Measurements from ENCODE around the gene P2RY2. TPM values are rescaled to one million over a fixed set of nuclear protein-coding genes. Genes with fewer than 3 reads are reported as not detected.
"Not testable (repeated sequence)": the region's sequence is repeated elsewhere in the genome, so short reads cannot be mapped to it uniquely, and the experiment has no call there.

Gene P2RY2
- total RNA-seq, 1 donor from 2014 or later = 0.45 TPM

DNA sequence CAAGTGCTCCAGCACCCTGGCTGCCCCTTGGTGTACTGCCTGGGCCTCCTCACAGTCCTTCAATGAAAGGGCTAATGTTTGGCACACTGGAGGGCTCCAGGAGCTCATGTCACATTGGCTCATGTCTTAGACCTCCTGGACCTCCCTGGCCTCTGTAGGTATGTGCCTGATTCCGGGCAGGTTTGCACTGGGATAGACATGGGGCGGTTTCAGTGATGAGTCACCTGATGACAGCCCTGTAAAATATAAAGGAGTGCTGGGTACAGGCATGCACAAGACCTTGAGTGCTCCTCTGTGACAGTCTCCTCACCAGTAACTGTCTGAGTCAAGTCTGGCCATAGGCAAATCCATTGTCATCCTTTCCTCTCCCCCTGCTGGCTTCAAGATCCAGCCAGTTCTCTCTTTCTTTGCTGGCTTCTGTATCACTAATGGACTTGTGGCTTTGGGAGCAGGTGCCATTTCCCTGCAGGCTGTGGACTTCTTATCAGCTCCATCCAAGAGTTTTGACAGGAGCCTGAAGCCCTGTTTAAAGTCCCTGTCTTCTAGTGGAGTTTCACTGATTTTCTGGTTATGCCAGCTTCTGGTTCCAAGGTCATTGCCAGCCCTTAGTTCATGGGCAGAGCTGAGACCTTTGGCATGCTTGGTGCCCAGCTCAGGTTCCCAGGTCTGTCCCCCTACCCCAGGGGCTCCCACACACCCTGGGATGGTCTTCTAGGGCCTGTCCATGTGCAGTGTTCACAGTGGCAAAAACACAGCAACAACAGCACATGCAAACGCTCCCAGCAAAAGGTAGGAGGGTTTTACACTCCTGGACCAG, 22.7 kb upstream of the P2RY2 start:
- no peak for DNase-seq (ENCODE audit: low spot score)
- H3K27ac Mint-ChIP-seq = no peak overlapping the region
- Histone ChIP-seq H3K4me1 (peaks cover 10% of the 10 kb centered on the region), H3K9me3 (ENCODE audit: low read depth) (no peaks in the 10 kb centered on the region), H3K4me2 (no peak overlapping the region), H3K79me2 (ENCODE audit: low read depth) (no peaks in the 10 kb centered on the region), H3K4me3 (no peak overlapping the region), H3K9ac (no peak overlapping the region), H2AFZ (replicated peaks) (no peak overlapping the region), H3K36me3 (no peaks in the 10 kb centered on the region), H3K27me3 (no peaks in the 10 kb centered on the region), H3K27ac (no peak overlapping the region), H4K20me1 (ENCODE audit: low read depth) (no peaks in the 10 kb centered on the region), H3F3A (ENCODE audit: low read depth) (peaks cover 9% of the 10 kb centered on the region)
- peaks cover 18% of the 10 kb centered on the region for H3K4me1 Mint-ChIP-seq
- H3K4me3 Mint-ChIP-seq = no peak overlapping the region
- H3K36me3 Mint-ChIP-seq = no peaks in the 10 kb centered on the region
- TF ChIP-seq, protein P1, sequence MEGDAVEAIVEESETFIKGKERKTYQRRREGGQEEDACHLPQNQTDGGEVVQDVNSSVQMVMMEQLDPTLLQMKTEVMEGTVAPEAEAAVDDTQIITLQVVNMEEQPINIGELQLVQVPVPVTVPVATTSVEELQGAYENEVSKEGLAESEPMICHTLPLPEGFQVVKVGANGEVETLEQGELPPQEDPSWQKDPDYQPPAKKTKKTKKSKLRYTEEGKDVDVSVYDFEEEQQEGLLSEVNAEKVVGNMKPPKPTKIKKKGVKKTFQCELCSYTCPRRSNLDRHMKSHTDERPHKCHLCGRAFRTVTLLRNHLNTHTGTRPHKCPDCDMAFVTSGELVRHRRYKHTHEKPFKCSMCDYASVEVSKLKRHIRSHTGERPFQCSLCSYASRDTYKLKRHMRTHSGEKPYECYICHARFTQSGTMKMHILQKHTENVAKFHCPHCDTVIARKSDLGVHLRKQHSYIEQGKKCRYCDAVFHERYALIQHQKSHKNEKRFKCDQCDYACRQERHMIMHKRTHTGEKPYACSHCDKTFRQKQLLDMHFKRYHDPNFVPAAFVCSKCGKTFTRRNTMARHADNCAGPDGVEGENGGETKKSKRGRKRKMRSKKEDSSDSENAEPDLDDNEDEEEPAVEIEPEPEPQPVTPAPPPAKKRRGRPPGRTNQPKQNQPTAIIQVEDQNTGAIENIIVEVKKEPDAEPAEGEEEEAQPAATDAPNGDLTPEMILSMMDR (IDR thresholded peaks at IDR 0.05) = no peak
- no peak for TF ChIP-seq EZH2phosphoT487 (IDR thresholded peaks at IDR 0.05)
- TF ChIP-seq EZH2 (IDR thresholded peaks at IDR 0.05) = no peak
- peaks cover 15% of the 10 kb centered on the region for H3K27me3 Mint-ChIP-seq (ENCODE audit: insufficient read depth, low read depth)
- H3K9me3 Mint-ChIP-seq = peaks cover 5% of the 10 kb centered on the region

GRCh38 chr11:73196576-73196975, 21.5 kb upstream of the P2RY2 start:
- Histone ChIP-seq H3K36me3 (no peaks in the 10 kb centered on the region), H3K4me1 (peaks cover 21% of the 10 kb centered on the region), H3K79me2 (ENCODE audit: low read depth) (no peaks in the 10 kb centered on the region), H3K27ac (no peak overlapping the region), H2AFZ (replicated peaks) (no peak overlapping the region), H3K9me3 (ENCODE audit: low read depth) (no peaks in the 10 kb centered on the region), H3K27me3 (no peaks in the 10 kb centered on the region), H3K9ac (no peak overlapping the region), H3F3A (ENCODE audit: low read depth) (peaks cover 14% of the 10 kb centered on the region), H3K4me2 (no peak overlapping the region), H3K4me3 (no peak overlapping the region), H4K20me1 (ENCODE audit: low read depth) (no peaks in the 10 kb centered on the region)
- TF ChIP-seq EZH2phosphoT487 (IDR thresholded peaks at IDR 0.05) (no peak), EZH2 (IDR thresholded peaks at IDR 0.05) (no peak)
- TF ChIP-seq, protein P1 (IDR thresholded peaks at IDR 0.05) = no peak
- H3K4me1 Mint-ChIP-seq = peaks cover 28% of the 10 kb centered on the region
- no peak overlapping the region for H3K4me3 Mint-ChIP-seq
- peaks cover 19% of the 10 kb centered on the region for H3K27me3 Mint-ChIP-seq (ENCODE audit: insufficient read depth, low read depth)
- no peak overlapping the region for H3K27ac Mint-ChIP-seq
- peaks cover 5% of the 10 kb centered on the region for H3K9me3 Mint-ChIP-seq
- no peak for DNase-seq (ENCODE audit: low spot score)
- no peaks in the 10 kb centered on the region for H3K36me3 Mint-ChIP-seq

DNA sequence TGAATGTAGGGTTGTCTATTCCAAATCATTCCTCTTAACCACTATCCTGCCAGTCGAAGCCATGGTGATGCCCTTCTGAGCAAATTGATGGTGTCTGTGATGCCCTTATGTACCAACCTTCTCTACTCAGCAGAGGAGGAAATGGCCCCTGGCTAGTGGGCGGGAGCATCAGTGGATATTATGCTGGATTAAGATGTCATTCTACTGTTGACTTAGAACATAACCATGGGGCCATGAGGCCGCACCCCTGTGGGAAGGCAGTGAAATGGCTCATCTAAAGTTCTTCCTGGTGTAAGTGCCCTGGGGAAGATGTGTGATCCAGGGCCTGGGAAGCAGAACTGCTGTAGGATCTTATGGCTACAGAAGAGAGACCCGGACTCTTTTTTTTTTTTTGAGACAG, 20.7 kb upstream of the P2RY2 start:
- Mint-ChIP-seq H3K36me3 (no peaks in the 10 kb centered on the region), H3K4me1 (peaks cover 33% of the 10 kb centered on the region), H3K27me3 (ENCODE audit: insufficient read depth, low read depth) (peaks cover 19% of the 10 kb centered on the region), H3K4me3 (no peak overlapping the region), H3K27ac (no peak overlapping the region), H3K9me3 (peaks cover 5% of the 10 kb centered on the region)
- TF ChIP-seq, protein P1 (IDR thresholded peaks at IDR 0.05) = no peak
- TF ChIP-seq EZH2phosphoT487 (IDR thresholded peaks at IDR 0.05) (no peak), EZH2 (IDR thresholded peaks at IDR 0.05) (no peak)
- Histone ChIP-seq H3K9me3 (ENCODE audit: low read depth) (no peaks in the 10 kb centered on the region), H4K20me1 (ENCODE audit: low read depth) (no peaks in the 10 kb centered on the region), H3F3A (ENCODE audit: low read depth) (peaks cover 14% of the 10 kb centered on the region), H3K4me1 (peaks cover 24% of the 10 kb centered on the region), H3K79me2 (ENCODE audit: low read depth) (no peaks in the 10 kb centered on the region), H3K4me3 (no peak overlapping the region), H2AFZ (replicated peaks) (no peak overlapping the region), H3K27ac (no peak overlapping the region), H3K4me2 (no peak overlapping the region), H3K9ac (no peak overlapping the region), H3K36me3 (no peaks in the 10 kb centered on the region), H3K27me3 (no peaks in the 10 kb centered on the region)
- no peak for DNase-seq (ENCODE audit: low spot score)

DNA sequence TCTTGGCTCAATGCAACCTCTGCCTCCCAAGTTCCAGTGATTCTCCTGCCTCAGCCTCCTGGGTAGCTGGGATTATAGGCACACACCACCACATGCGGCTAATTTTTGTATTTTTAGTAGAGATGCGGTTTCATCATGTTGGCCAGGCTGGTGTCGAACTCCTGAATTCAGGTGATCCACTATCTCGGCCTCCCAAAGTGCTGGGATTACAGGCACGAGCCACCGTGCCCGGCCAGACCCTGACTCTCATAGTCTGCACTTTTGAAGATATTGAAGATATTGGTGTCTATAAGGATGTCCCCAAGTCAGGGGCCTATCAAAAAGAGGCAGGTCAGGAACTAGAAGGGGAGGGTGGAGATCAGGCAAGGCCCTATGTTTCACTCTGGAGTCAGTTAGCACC, 20.3 kb upstream of the P2RY2 start:
- not testable (repeated sequence) for H3K27ac ChIP-seq; H4K20me1 ChIP-seq (ENCODE audit: low read depth); H3K4me3 Mint-ChIP-seq; H2AFZ ChIP-seq (replicated peaks); H3K9ac ChIP-seq; H3K4me2 ChIP-seq; H3K9me3 ChIP-seq (ENCODE audit: low read depth); H3K4me3 ChIP-seq; H3K36me3 ChIP-seq; H3K27ac Mint-ChIP-seq; H3K79me2 ChIP-seq (ENCODE audit: low read depth); DNase-seq (ENCODE audit: low spot score); H3K36me3 Mint-ChIP-seq; H3K27me3 ChIP-seq; H3K9me3 Mint-ChIP-seq
- peaks cover 33% of the 10 kb centered on the region for H3K4me1 Mint-ChIP-seq
- peaks cover 17% of the 10 kb centered on the region for H3K27me3 Mint-ChIP-seq (ENCODE audit: insufficient read depth, low read depth)
- Histone ChIP-seq H3F3A (ENCODE audit: low read depth) (peaks cover 14% of the 10 kb centered on the region), H3K4me1 (peaks cover 24% of the 10 kb centered on the region)

All from neural progenitor cell (in vitro differentiated cells).